GM18517 (cell line): Measurements from ENCODE around the gene ZNF524.

Source experiments
- ATAC-seq: cut with Tn5 transposase; IDR thresholded peaks from one replicate; pipeline ENCODE4 v1.9.1; 2021; ENCODE audit warnings: mild to moderate bottlenecking, moderate library complexity; ENCODE audit not compliant: unreplicated experiment

ZNF524 gene

GRCh38 chr19:55640577-55641425 is 40.7 kb downstream of the ZNF524 start, which contains the start of gene ZNF580:
Gene ZNF580, plus strand, starts transcription at chr19:55641002. Its CDS starts 1,507 bp downstream, at chr19:55642509.
- ATAC-seq, result no peak

- no peak for ATAC-seq
Measured at GRCh38 chr19:55641426-55642152, 41.5 kb downstream of the ZNF524 start.

- ATAC-seq, result no peak
Measured at GRCh38 chr19:55642153-55643002, 42.3 kb downstream of the ZNF524 start.

GRCh38 chr19:55643003-55643886 is 43.2 kb downstream of the ZNF524 start, which contains the start of gene ZNF581:
Gene ZNF581, plus strand, starts transcription at chr19:55643649. Its CDS starts 923 bp downstream, at chr19:55644572.
- ATAC-seq, result no peak

GRCh38 chr19:55643887-55644176 is 43.7 kb downstream of the ZNF524 start:
- ATAC-seq, result no peak

GRCh38 chr19:55644191-55644833 is 44.2 kb downstream of the ZNF524 start:
- ATAC-seq, result no peak

GRCh38 chr19:55644842-55645511 is 44.9 kb downstream of the ZNF524 start:
- ATAC-seq, result no peak

- ATAC-seq, result no peak
Measured at GRCh38 chr19:55645512-55645881, 45.4 kb downstream of the ZNF524 start.

GRCh38 chr19:55646889-55647731 is 47.0 kb downstream of the ZNF524 start:
- no peak for ATAC-seq

GRCh38 chr19:55647732-55648584 is 47.9 kb downstream of the ZNF524 start, which contains the start of gene CCDC106:
Gene CCDC106, plus strand, starts transcription at chr19:55648212. Its CDS starts 835 bp downstream, at chr19:55649047.
- ATAC-seq, result no peak

DNA sequence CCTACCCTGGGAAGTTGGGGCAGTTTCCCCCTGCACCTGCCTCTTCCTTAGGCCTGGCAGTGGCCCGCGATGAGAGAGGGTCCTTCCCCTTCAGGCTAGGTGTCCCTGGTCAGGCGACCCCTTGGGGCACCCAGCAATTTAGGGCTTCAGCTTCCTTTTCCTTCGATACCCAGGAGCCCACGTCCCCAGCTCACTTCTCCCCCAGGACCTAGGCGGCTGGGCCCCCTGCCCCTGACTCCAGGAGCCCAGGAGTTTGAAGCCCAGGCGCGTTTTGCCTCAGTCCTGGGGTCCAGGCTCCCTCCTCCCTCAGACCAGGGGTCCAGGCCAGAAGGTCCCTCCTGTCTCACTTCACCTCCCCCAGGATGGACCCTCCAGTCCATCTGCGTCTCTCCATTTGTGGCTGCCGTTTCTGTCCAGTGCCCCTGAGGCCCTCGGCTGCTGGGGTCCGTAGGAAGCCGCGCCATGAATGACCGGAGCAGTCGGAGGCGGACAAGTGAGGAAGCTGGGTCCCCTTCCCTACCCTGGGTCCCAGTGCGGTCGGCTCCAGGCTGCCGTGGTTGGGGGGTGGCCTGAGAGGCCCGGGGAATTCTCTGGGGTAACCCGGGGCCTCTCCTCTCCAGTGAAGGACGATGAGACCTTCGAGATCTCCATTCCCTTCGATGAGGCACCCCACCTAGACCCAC is 48.6 kb downstream of the ZNF524 start:
- no peak for ATAC-seq

DNA sequence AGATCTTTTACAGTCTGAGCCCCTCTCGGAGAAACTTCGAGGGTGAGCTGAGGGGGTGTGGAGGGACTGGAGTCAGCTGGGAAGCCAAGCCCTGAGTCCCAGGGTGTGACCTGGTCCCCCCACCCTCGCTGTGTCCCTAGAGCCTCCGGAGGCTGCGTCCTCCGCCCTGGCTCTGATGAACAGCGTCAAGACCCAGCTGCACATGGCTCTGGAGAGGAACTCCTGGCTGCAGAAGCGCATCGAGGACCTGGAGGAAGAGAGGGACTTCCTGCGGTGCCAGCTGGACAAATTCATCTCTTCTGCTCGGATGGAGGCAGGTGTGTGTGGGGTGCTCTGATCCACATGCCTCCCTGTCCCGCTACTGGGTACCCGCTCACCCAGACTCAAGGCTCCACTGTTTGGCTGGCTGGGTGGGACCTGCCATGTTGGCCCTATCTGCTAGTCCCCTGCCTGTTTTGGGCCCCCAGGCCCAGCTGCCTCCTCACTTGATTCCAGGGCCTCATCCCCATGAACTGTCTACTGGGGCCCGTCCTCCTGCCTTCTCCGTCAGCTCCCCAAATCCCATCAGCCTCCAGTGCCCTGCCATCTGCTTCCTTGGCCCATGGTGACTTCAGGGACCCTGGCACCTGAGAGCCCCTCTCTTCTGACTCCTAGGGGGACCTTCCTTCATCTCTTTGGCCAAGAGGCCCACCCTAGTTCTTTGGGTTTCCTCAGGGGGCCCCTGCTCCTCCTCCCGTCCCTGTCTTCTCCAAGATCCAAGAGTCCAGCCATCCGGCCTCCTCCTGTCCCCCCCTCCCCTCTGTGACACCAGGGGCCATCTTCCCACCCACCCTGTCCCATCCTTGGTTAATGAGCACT is 49.4 kb downstream of the ZNF524 start:
- ATAC-seq, result no peak

DNA sequence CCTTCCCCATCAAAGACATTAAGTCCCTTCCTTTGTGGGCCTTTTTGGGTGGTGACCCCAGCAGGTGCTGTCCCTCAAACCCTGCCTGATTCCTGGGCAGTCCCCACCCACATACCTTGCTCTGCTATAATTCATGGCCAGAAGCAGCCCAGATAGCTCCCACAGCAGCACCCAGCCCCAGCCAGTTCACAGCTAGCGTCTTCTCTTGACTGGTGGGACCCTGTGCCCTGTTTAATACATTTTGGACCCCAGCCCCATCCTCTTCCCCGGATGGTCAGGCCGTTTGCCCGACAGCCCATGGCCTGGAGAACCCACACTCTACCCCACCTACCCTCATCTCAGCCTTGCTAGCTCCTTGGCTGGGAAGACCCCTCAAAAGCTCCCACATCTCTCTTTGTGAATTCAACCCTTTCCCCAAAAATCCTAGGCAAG is 50.1 kb downstream of the ZNF524 start:
- no peak for ATAC-seq

DNA sequence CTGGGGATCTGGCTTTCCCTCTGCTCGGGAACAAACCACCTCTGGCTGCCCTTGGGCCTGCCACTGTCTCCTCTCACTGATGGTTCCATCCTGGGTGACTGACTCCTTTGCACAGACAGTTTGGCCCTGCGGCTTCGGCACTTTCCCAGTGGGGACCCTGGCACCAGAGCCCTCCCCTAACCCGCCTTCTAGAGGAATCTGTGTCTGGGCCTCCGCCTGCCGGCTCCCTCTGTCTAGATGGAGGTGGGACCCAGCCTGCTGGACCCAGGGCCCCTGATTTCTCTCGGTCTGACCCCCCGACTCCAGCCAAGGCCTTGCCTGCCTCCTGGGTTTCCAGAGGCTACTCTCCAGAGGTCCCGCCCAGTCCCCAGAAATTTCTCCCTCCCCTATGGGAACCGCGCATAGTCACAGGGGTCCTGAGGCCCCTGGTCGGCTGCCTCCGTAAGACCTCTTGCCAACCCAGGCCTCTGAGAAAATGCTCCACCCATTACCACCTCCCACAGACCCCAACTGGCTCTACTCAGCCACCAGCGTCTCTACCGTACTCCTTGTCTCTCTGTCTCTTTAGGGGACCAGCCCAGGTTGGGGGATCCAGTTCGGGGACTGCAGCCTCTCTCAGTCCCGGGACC is 50.6 kb downstream of the ZNF524 start:
- ATAC-seq, result no peak

GRCh38 chr19:55651236-55651635 is 51.1 kb downstream of the ZNF524 start:
- no peak for ATAC-seq
